OCI-LY7 (cell line): ENCODE data around the gene PALD1.

Source experiments
- CTCF ChIP-seq: fragments of 200-600 bp; sonication (generic); conservative IDR thresholded peaks from 2 replicates; pipeline ENCODE4 v1.5.1; 2014; ENCODE audit warnings: mild to moderate bottlenecking, antibody characterized with exemption, low read length, moderate library complexity, mixed read lengths
- EZH2phosphoT487 ChIP-seq: fragments of 200-600 bp; sonication (generic); IDR thresholded peaks from 2 replicates; pipeline ENCODE4 v1.6.1; 2018; ENCODE audit warnings: low read depth, borderline replicate concordance, mild to moderate bottlenecking, mixed run types, antibody characterized with exemption, low read length, moderate library complexity, mixed read lengths

DNA sequence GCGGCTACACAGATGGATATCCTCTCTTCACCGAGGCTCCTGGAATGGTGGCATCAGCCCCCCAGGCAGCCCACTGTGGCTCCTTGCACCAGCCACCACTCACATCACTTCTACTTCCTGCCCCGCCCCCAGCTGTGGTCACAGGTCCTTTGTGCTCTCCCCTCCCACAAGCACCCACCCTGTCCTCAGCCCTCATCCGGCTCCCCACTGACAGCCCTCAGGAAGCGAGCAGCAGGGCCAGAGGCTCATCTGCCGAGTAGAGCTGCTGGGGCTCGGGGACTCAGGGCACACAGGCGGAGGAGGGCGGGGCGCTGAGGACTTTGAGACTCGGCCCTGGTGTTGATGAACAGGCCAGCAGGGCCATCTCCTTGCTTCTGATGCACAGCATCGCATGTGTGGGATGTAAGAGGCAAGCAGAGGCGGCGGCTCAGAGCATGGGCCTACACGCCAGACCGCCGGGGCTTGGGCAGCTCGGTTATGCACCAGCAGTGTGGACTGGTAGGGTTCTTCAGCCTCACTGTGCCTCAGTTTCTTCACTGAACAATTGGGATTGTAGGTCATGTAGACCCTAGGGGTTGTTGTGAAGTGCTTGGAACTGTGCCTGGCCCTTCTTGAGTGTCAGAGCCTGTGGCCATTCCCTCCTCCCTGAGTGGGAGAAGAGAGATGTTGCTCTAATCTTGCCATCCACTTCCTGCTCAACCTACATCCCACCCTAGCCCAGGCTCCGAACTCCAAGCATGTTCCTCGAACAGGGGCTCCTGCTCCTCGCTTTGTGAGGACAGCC lies 124.3 kb downstream of the PALD1 start, which contains the start of gene PRF1:
- TF ChIP-seq CTCF = no peak
- TF ChIP-seq EZH2phosphoT487 = no peak
